HCT116 (cell line): Measurements from ENCODE around the gene PRL. TPM values are rescaled to one million over a fixed set of nuclear protein-coding genes. Genes with fewer than 3 reads are reported as not detected.

Experiments
- ATAC-seq: fragments of 200-7000 bp; cut with Tn5 transposase; 2 replicates; pipeline ENCODE4 v1.9.1; 2020; ENCODE audit warnings: mild to moderate bottlenecking, moderate library complexity
- BruUV-seq: library from RNA; stranded (reverse); fragments of 400-500 nt; replicated peaks from 2 replicates; lab custom pipeline; 2021; lab: Mats Ljungman, UMichigan
- CTCF ChIA-PET: fragments of 300-600 bp; sonication (Branson Sonifier 250); formaldehyde crosslinking; loops from one replicate; lab custom pipeline; 2021; ENCODE audit warnings: antibody characterized with exemption; lab: Charles Lee
- POLR2A ChIA-PET: fragments of 300-600, 350-600 bp; sonication (Branson Sonifier 250); formaldehyde crosslinking; loops from one replicate; lab custom pipeline; 2021; ENCODE audit warnings: antibody characterized with exemption; lab: Charles Lee
- RAD21 ChIA-PET, 2 experiments: fragments of 300-600 bp; sonication (Branson Sonifier 250); formaldehyde crosslinking; loops; one replicate each; lab custom pipeline; 2023; ENCODE audit warnings: low total read pairs in 2 of 2; ENCODE audit not compliant: uncharacterized antibody in 2 of 2, unreplicated experiment in 2 of 2, low non-redundant PET in 1 of 2; lab: Charles Lee
- DNase-seq: peaks from one replicate; pipeline ENCODE4 v3.0.0-alpha.2; 2010; ENCODE audit warnings: low read depth, low spot score
- H2AFZ ChIP-seq: fragments of 200-600 bp; shearing (Covaris generic), sonication (generic); 2 replicates; pipeline ENCODE4 v1.6.1; 2017; ENCODE audit warnings: low read depth, mixed run types, mixed read lengths, antibody characterized with exemption, low read length; ENCODE audit not compliant: poor library complexity, severe bottlenecking
- H3K27ac ChIP-seq: 2 replicates; pipeline ENCODE4 v1.5.1; 2012; ENCODE audit warnings: low read depth, low read length
- H3K27me3 ChIP-seq: fragments of 200-600 bp; sonication (generic); 2 replicates; pipeline ENCODE4 v1.6.1; 2016; ENCODE audit warnings: mixed run types, low read length, mixed read lengths; ENCODE audit not compliant: insufficient read depth
- H3K36me3 ChIP-seq, 2 experiments: fragments of 200-500 bp in 1 of 2; fragments of 200-600 bp in 1 of 2; sonication (Bioruptor generic) in 1 of 2; sonication (generic) in 1 of 2; 2 replicates each; pipeline versions ENCODE4 v1.5.1 to v1.6.1; 2014 to 2016; ENCODE audit warnings: low read length in 2 of 2, inconsistent platforms in 1 of 2, mixed read lengths in 1 of 2, mixed run types in 1 of 2; ENCODE audit not compliant: insufficient read depth in 2 of 2, control insufficient read depth in 1 of 2
- H3K4me1 ChIP-seq, 2 experiments: fragments of 200-600 bp in 1 of 2; sonication (generic) in 1 of 2; 2 replicates each; pipeline versions ENCODE4 v1.5.1 to v1.6.1; 2012 to 2017; ENCODE audit warnings: low read length in 2 of 2, inconsistent platforms in 1 of 2, mild to moderate bottlenecking in 1 of 2, mixed read lengths in 1 of 2, mixed run types in 1 of 2, moderate library complexity in 1 of 2; ENCODE audit not compliant: insufficient read depth in 2 of 2, control insufficient read depth in 1 of 2
- H3K4me2 ChIP-seq: fragments of 200-600 bp; sonication (generic); 2 replicates; pipeline ENCODE4 v1.6.1; 2017; ENCODE audit warnings: mixed run types, low read length, mixed read lengths
- H3K4me3 ChIP-seq, 2 experiments: fragments of 200-600 bp in 1 of 2; sonication (generic) in 1 of 2; replicated peaks in 1 of 2; 2 replicates each; pipeline ENCODE4 v1.5.1; 2011 to 2016; ENCODE audit warnings: low read length in 2 of 2, control low read depth in 1 of 2, low read depth in 1 of 2, mild to moderate bottlenecking in 1 of 2, mixed read lengths in 1 of 2, mixed run types in 1 of 2
- H3K79me2 ChIP-seq: fragments of 200-600 bp; sonication (generic); 2 replicates; pipeline ENCODE4 v1.6.1; 2017; ENCODE audit warnings: mild to moderate bottlenecking, mixed run types, low read length, moderate library complexity, mixed read lengths; ENCODE audit not compliant: insufficient read depth
- H3K9ac ChIP-seq: fragments of 200-600 bp; sonication (generic); 2 replicates; pipeline ENCODE4 v1.6.1; 2016; ENCODE audit warnings: low read length, mixed read lengths
- H3K9me2 ChIP-seq: fragments of 200-600 bp; sonication (generic), shearing (Covaris generic); 2 replicates; pipeline ENCODE4 v1.6.1; 2017; ENCODE audit warnings: mixed run types, mild to moderate bottlenecking, moderate library complexity; ENCODE audit not compliant: insufficient read depth
- H3K9me3 ChIP-seq, 2 experiments: fragments of 200-500 bp in 1 of 2; fragments of 200-600 bp in 1 of 2; sonication (Bioruptor generic) in 1 of 2; sonication (generic) in 1 of 2; 2 replicates each; pipeline ENCODE4 v1.6.1; 2014 to 2017; ENCODE audit warnings: low read length in 2 of 2, mixed read lengths in 2 of 2, inconsistent platforms in 1 of 2, low read depth in 1 of 2, mild to moderate bottlenecking in 1 of 2, mixed run types in 1 of 2, moderate library complexity in 1 of 2; ENCODE audit not compliant: control insufficient read depth in 1 of 2, insufficient read depth in 1 of 2
- H4K20me1 ChIP-seq: fragments of 200-600 bp; sonication (generic), shearing (Covaris generic); 2 replicates; pipeline ENCODE4 v1.6.1; 2017; ENCODE audit warnings: mixed run types, mild to moderate bottlenecking, moderate library complexity; ENCODE audit not compliant: insufficient read depth
- CEBPB ChIP-seq: IDR thresholded peaks from 2 replicates; pipeline ENCODE4 v1.6.1; 2012; ENCODE audit warnings: low read depth
- CTCF ChIP-seq, 3 experiments: fragments of 200-600 bp in 1 of 3; sonication (generic) in 1 of 3; IDR thresholded peaks in 2 of 3; conservative IDR thresholded peaks in 1 of 3; 2 replicates each; pipeline ENCODE4 v1.5.1; 2012 to 2017; ENCODE audit warnings: low read depth in 2 of 3, low read length in 2 of 3, antibody characterized with exemption in 1 of 3, borderline replicate concordance in 1 of 3, control low read depth in 1 of 3, mild to moderate bottlenecking in 1 of 3, mixed read lengths in 1 of 3, mixed run types in 1 of 3, moderate library complexity in 1 of 3; ENCODE audit not compliant: insufficient read depth in 1 of 3
- EGR1 ChIP-seq: IDR thresholded peaks from 2 replicates; pipeline ENCODE4 v1.6.1; 2012; ENCODE audit warnings: low read depth
- EZH2phosphoT487 ChIP-seq: fragments of 200-600 bp; IDR thresholded peaks from 2 replicates; pipeline ENCODE4 v1.6.1; 2018; ENCODE audit warnings: antibody characterized with exemption, borderline replicate concordance
- FOSL1 ChIP-seq: IDR thresholded peaks from 2 replicates; pipeline ENCODE4 v1.6.1; 2012; ENCODE audit warnings: low read depth
- POLR2A ChIP-seq: IDR thresholded peaks from 2 replicates; pipeline ENCODE4 v1.7.0; 2011; ENCODE audit warnings: borderline replicate concordance; ENCODE audit not compliant: insufficient read depth, insufficient read length; ENCODE audit errors: extremely low read depth
- POLR2AphosphoS5 ChIP-seq: IDR thresholded peaks from 2 replicates; pipeline ENCODE4 v1.6.1; 2011; ENCODE audit warnings: mild to moderate bottlenecking, low read depth, low read length, moderate library complexity
- RAD21 ChIP-seq: IDR thresholded peaks from 2 replicates; pipeline ENCODE4 v1.6.1; 2012; ENCODE audit warnings: low read depth, mild to moderate bottlenecking
- SIN3A ChIP-seq: IDR thresholded peaks from 2 replicates; pipeline ENCODE4 v1.6.1; 2012; ENCODE audit warnings: low read depth
- ZBTB33 ChIP-seq: IDR thresholded peaks from 2 replicates; pipeline ENCODE4 v1.6.1; 2011; ENCODE audit warnings: mild to moderate bottlenecking, low read length, moderate library complexity; ENCODE audit not compliant: insufficient replicate concordance; ENCODE audit errors: extremely low read depth
- ZFX ChIP-seq: fragments of 450-650 bp; IDR thresholded peaks from 2 replicates; pipeline ENCODE4 v1.6.1; 2017
- ZNF274 ChIP-seq: fragments of 200-500 bp; sonication (Bioruptor generic); IDR thresholded peaks from 2 replicates; pipeline ENCODE4 v1.6.1; 2014; ENCODE audit warnings: mild to moderate bottlenecking, low read depth, low read length, inconsistent platforms
- intact Hi-C: fragments of 100-400 bp; cut with micrococcal nuclease; formaldehyde crosslinking; loops from 2 replicates; pipeline ENCODE4 v1.10.0; 2022
- total RNA-seq: library from RNA; stranded (reverse); gene quantifications from one replicate; pipeline ENCODE4 v1.2.1, GENCODE V29; 2021; ENCODE audit not compliant: unreplicated experiment
- TF ChIP-seq, protein P1 (sequence below): IDR thresholded peaks from 2 replicates; pipeline ENCODE4 v1.6.1; 2012

Gene PRL
- total RNA-seq, 1 experiment from 2014 or later = not detected

DNA sequence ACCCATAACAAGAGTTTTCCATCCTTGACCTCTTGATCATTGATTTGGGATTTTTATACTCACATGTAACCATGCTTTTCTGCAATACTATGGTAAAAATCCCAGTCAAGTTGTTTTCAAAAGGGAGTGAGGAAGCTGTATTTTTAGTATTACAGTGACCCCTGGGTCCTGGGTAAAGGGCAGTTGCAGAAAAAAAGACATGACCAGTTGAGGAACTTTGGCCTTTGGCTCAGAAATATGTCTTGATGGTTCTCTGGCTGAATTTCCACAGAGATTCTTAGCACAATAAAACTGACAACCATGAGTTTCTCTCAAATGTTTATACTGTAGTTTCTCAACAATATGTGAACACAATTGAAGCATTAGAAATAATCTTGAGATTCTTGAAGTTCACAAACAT lies 28.6 kb upstream of the PRL start:
- intact Hi-C loops = no loop called here
- no peaks in the 10 kb centered on the region for H3K9me2 ChIP-seq
- POLR2A ChIA-PET = no interaction called here

More for the DNA sequence above, 28.6 kb upstream of the PRL start:
- TF ChIP-seq SIN3A = no peak
- TF ChIP-seq POLR2A = no peak
- TF ChIP-seq ZNF274 = no peak
- no peak for TF ChIP-seq EZH2phosphoT487
- TF ChIP-seq POLR2AphosphoS5 = no peak
- TF ChIP-seq CEBPB = no peak
- TF ChIP-seq, protein P1, sequence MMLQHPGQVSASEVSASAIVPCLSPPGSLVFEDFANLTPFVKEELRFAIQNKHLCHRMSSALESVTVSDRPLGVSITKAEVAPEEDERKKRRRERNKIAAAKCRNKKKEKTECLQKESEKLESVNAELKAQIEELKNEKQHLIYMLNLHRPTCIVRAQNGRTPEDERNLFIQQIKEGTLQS = no peak
- no peak for TF ChIP-seq CTCF (IDR thresholded peaks at IDR 0.05 in 2 of 3, conservative IDR thresholded peaks at IDR 0.05 in 1 of 3; ENCODE audit: borderline replicate concordance in 1 of 3, insufficient read depth in 1 of 3, low read depth in 2 of 3, low read length in 2 of 3)
- no peak for TF ChIP-seq RAD21
- TF ChIP-seq FOSL1 = no peak
- TF ChIP-seq ZBTB33 = no peak
- TF ChIP-seq EGR1 = no peak
- TF ChIP-seq ZFX = no peak
- TF ChIP-seq, all 23 proteins: peak for 0
- DNase-seq = no peak
- no peak overlapping the region for H3K4me2 ChIP-seq
- no peak for ATAC-seq
- no peaks in the 10 kb centered on the region for H3K9me3 ChIP-seq
- CTCF ChIA-PET = no interaction called here
- RAD21 ChIA-PET = no interaction called here
- H4K20me1 ChIP-seq = no peaks in the 10 kb centered on the region
- H3K4me3 ChIP-seq = no peak overlapping the region
- H3K4me1 ChIP-seq = peaks cover 0 to 3% of the 10 kb centered on the region in 2 experiments; a peak in 2 of 4 replicates
- no peak overlapping the region for H3K27ac ChIP-seq
- no peak overlapping the region for H2AFZ ChIP-seq
- H3K9ac ChIP-seq = no peak overlapping the region
- H3K27me3 ChIP-seq = no peaks in the 10 kb centered on the region
- H3K79me2 ChIP-seq = no peaks in the 10 kb centered on the region
- BruUV-seq = no TSS peak
- H3K36me3 ChIP-seq = no peaks in the 10 kb centered on the region
